Measurements from ENCODE around the gene TMEM100.

TMEM100 gene

DNA sequence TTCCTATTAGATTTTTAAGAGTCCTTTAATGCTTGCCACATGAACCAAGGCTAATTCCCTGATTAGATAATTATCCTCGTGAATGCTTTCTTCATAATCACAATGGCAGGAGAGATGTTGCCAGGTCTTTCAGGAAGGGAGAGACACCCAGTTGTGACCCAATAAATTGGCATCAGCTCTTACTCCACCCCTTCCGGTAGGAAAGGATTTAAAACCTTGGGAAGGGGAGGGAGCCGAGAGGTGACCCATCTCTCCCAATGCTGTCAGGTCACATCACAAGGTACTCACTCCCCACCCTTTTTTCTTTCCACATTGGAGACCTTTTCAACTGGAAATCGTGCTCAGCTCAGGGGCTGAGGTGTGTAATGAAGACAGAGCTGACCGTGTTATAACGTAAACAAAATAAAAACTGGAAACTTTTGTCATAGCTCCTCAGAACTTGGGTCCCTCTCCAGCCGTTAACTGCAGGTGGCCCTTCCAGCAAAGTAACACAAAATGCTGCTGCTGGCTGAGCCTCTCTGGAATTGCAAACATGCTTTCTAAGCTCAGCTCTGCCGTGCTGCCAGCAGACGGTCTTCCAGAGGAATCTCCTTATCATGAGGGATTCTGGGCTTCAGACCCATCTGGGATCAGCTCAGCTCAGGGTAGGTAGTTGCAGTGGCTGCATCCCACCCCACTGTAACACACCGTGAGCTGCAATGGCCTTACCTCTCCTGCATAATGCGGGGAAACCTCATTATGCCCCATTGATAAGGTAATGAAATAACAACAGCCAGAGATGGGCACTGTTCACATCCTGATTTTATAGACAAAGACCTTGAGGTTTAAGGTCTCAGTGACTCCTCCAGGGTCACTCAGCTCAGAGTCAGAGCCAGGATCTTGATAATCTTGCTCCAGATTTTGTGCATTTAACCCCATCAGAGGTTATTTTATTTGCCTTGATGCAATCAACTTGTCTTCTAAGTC lies 15.6 kb downstream of the TMEM100 start:
- Histone ChIP-seq H3K27ac (no peak overlapping the region), H3K27me3 (no peaks in the 10 kb centered on the region), H3K4me3 (no peak overlapping the region), H3K4me1 (peaks cover 0 to 29% (median 15%) of the 10 kb centered on the region in 4 donors), H3K9me3 (no peaks in the 10 kb centered on the region), H3K36me3 (no peaks in the 10 kb centered on the region)
- DNase-seq: no peak
- intact Hi-C loops (cut with DNase I; ENCODE audit: low total_unique reads): no loop called here
- TF ChIP-seq, protein P1, sequence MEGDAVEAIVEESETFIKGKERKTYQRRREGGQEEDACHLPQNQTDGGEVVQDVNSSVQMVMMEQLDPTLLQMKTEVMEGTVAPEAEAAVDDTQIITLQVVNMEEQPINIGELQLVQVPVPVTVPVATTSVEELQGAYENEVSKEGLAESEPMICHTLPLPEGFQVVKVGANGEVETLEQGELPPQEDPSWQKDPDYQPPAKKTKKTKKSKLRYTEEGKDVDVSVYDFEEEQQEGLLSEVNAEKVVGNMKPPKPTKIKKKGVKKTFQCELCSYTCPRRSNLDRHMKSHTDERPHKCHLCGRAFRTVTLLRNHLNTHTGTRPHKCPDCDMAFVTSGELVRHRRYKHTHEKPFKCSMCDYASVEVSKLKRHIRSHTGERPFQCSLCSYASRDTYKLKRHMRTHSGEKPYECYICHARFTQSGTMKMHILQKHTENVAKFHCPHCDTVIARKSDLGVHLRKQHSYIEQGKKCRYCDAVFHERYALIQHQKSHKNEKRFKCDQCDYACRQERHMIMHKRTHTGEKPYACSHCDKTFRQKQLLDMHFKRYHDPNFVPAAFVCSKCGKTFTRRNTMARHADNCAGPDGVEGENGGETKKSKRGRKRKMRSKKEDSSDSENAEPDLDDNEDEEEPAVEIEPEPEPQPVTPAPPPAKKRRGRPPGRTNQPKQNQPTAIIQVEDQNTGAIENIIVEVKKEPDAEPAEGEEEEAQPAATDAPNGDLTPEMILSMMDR (IDR thresholded peaks at IDR 0.05): no peak

DNA sequence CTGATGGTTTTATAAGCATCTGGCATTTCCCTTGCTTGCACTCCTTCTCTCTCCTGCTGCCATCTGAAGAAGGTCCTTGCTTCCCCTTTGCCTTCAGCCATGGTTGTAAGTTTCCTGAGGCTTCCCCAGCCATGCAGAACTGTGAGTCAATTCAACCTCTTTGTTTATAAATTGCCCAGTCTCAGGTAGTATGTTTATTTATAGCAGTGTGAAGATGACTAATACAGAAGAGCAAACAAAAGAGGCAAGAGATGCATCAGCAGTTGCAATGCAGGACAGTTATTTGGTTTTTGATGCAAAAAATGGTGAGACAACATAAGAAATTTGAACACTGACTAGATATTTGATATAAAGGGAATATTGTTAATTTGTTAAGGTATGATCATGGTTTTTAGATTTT lies 16.8 kb downstream of the TMEM100 start:
- Histone ChIP-seq H3K27ac (no peak overlapping the region), H3K4me1 (peaks cover 0 to 20% (median 11%) of the 10 kb centered on the region in 4 donors), H3K9me3 (no peaks in the 10 kb centered on the region), H3K27me3 (no peaks in the 10 kb centered on the region), H3K36me3 (no peaks in the 10 kb centered on the region), H3K4me3 (no peak overlapping the region)
- TF ChIP-seq, protein P1 (IDR thresholded peaks at IDR 0.05): no peak
- intact Hi-C loops (cut with DNase I; ENCODE audit: low total_unique reads): no loop called here
- no peak for DNase-seq

DNA sequence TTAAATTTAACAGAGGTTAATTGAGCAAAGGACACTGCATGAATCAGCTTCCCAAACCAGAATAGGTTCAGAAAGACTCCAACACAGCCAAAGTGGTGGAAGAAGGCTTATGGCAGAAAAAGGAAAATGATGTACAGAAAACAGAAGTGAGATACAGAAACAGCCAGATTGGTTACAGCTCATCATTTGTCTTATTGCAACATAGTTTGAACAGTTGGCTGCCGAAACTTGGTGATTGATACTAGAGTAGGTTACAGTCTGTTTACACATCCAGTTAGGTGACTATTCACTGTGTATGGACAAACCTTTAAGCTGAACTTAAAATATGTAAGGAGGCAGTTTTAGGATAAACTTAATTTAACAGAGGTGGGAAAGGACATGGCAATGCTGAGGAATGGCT lies 18.3 kb downstream of the TMEM100 start:
- H3K27ac ChIP-seq: no peak overlapping the region
- intact Hi-C loops (cut with DNase I; ENCODE audit: low total_unique reads): no loop called here
- no peaks in the 10 kb centered on the region for H3K36me3 ChIP-seq
- no peaks in the 10 kb centered on the region for H3K9me3 ChIP-seq
- no peaks in the 10 kb centered on the region for H3K27me3 ChIP-seq
- H3K4me3 ChIP-seq: no peak overlapping the region
- peaks cover 0 to 6% (median under 1%) of the 10 kb centered on the region in 4 donors for H3K4me1 ChIP-seq
- DNase-seq: no peak
- TF ChIP-seq, protein P1 (IDR thresholded peaks at IDR 0.05): no peak

DNA sequence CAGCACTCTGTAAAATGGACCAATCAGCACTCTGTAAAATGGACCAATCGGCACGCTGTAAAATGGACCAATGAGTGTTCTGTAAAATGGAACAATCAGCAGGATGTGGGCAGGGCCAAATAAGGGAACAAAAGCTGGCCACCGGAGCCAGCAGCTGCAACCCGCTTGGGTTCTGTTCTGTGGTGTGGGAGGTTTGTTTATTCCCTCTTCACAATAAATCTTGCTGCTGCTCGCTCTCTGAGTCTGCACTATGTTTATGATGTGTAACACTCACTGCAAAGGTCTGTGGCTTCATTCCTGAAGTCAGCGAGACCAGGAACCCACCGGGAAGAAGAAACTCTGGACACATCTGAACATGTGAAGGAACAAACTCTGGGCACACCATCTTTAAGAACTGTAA lies 20.5 kb downstream of the TMEM100 start:
- H3K36me3 ChIP-seq: no peaks in the 10 kb centered on the region
- H3K27me3 ChIP-seq: no peaks in the 10 kb centered on the region
- H3K27ac ChIP-seq: no peak overlapping the region
- H3K4me3 ChIP-seq: no peak overlapping the region
- TF ChIP-seq, protein P1 (IDR thresholded peaks at IDR 0.05): no peak
- no peak for DNase-seq
- intact Hi-C loops (cut with DNase I; ENCODE audit: low total_unique reads): no loop called here
- no peaks in the 10 kb centered on the region for H3K9me3 ChIP-seq
- H3K4me1 ChIP-seq: no peaks in the 10 kb centered on the region

DNA sequence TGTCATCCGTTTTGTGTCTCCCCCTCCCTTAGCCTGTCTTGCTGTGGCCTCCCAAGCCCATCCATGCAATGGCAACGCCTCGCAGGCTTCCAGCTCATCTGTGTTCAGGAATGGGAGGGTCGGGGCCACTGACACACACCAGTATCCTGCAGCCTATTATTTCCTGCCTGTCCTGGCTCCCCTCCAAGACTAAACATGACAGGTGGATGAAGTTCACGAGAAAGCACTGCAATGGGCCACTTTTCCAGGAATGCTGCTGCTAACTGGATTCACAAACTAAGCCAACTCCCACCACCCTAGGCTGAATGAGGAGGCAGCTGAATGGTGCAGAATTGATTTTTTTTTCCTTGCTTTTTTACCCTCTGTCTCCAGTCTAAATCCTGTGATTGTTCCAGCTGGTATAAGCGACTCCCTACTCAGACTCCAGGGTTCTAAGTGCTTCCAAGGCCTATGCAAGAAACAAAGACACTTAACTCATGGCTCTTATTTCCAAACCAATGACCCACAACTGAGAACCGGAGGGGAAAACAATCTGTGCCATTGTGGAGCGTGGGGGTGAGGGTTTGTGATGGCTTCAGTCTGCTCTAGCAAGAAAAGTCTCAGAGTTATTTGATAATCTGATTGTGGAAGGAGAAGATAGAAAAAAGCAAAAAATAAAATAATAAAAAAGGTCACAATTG lies 23.3 kb downstream of the TMEM100 start:
- H3K4me3 ChIP-seq: no peak overlapping the region
- DNase-seq: no peak
- H3K4me1 ChIP-seq: no peaks in the 10 kb centered on the region
- intact Hi-C loops (cut with DNase I; ENCODE audit: low total_unique reads): no loop called here
- H3K27me3 ChIP-seq: no peaks in the 10 kb centered on the region
- H3K27ac ChIP-seq: no peak overlapping the region
- no peaks in the 10 kb centered on the region for H3K9me3 ChIP-seq
- H3K36me3 ChIP-seq: no peaks in the 10 kb centered on the region
- TF ChIP-seq, protein P1 (IDR thresholded peaks at IDR 0.05): no peak

Data from tibial artery (tissue), 4 donors.